Spleen (tissue), 7 donors: Measurements from ENCODE around the gene MOV10.

Experiments
- POLR2A ChIP-seq, 3 donors: fragments of 450-650 bp; IDR thresholded peaks; one replicate each; pipeline ENCODE4 v1.5.1; 2017; ENCODE audit warnings: antibody characterized with exemption in 3 of 3, mild to moderate bottlenecking in 1 of 3
- TF ChIP-seq, protein P1 (sequence below), 11 experiments: fragments of 200-600 bp in 7 of 11; fragments of 450-650 bp in 4 of 11; sonication (generic) in 4 of 11; IDR thresholded peaks in 8 of 11; conservative IDR thresholded peaks in 3 of 11; 1 replicate in 7 of 11; 2 replicates in 4 of 11; pipeline versions ENCODE4 v1.4.0 to v1.8.0; 2016 to 2021; ENCODE audit warnings: antibody characterized with exemption in 11 of 11, inconsistent platforms in 4 of 11, mild to moderate bottlenecking in 1 of 11
- donor health status: DM: no; HTN: no; CAD: no; lungs with moderate emphysema.
- donor health status: DM: no; HTN: no; CAD: no.
- donor health status: DM: no; HTN: no; CAD: no.

DNA sequence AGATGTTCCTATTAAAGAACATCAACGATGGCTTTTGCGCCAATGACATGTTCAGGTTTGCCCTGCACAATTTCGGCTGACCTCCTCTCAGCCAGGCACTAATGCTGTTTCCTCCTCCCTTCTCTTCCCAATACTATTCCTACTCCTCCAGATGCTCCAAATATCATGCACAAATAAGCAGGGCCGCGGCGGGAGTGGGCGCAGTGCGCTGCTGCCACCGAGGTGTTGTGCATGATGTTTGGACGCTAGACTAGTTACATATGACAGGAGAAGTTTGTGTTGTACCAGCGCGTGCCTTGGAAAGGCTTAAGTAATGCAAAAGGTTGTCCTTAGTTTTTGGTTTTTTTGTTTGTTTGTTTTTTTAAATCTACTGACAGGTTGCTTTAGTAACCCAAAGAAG lies 73.9 kb downstream of the MOV10 start:
- TF ChIP-seq, protein P1, sequence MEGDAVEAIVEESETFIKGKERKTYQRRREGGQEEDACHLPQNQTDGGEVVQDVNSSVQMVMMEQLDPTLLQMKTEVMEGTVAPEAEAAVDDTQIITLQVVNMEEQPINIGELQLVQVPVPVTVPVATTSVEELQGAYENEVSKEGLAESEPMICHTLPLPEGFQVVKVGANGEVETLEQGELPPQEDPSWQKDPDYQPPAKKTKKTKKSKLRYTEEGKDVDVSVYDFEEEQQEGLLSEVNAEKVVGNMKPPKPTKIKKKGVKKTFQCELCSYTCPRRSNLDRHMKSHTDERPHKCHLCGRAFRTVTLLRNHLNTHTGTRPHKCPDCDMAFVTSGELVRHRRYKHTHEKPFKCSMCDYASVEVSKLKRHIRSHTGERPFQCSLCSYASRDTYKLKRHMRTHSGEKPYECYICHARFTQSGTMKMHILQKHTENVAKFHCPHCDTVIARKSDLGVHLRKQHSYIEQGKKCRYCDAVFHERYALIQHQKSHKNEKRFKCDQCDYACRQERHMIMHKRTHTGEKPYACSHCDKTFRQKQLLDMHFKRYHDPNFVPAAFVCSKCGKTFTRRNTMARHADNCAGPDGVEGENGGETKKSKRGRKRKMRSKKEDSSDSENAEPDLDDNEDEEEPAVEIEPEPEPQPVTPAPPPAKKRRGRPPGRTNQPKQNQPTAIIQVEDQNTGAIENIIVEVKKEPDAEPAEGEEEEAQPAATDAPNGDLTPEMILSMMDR (IDR thresholded peaks at IDR 0.05 in 8 of 11, conservative IDR thresholded peaks at IDR 0.05 in 3 of 11) = no peak
- no peak for TF ChIP-seq POLR2A (IDR thresholded peaks at IDR 0.05)
